Peyer's patch (tissue), 4 donors: ENCODE data around the gene GGTLC2. TPM values are rescaled to one million over a fixed set of nuclear protein-coding genes. Genes with fewer than 3 reads are reported as not detected.
"Not testable (repeated sequence)": the region's sequence is repeated elsewhere in the genome, so short reads cannot be mapped to it uniquely, and the experiment has no call there.

Experiments used
- DNase-seq, 3 donors: peaks; one replicate each; pipeline ENCODE4 v3.0.0-alpha.2; 2017 to 2019
- H3K27ac ChIP-seq, 4 donors: fragments of 200-600 bp; sonication (generic); one replicate each; pipeline ENCODE4 v1.5.1; 2016 to 2019
- H3K27me3 ChIP-seq, 2 donors: fragments of 200-600 bp; sonication (generic); one replicate each; pipeline ENCODE4 v1.5.1; 2019
- H3K36me3 ChIP-seq, 3 donors: fragments of 200-600 bp; sonication (generic); one replicate each; pipeline ENCODE4 v1.5.1; 2016 to 2019
- H3K4me1 ChIP-seq, 4 donors: fragments of 200-600 bp; sonication (generic); one replicate each; pipeline ENCODE4 v1.5.1; 2016 to 2019
- H3K4me3 ChIP-seq, 4 donors: fragments of 200-600 bp; sonication (generic); 1 replicate in 3 of 4; 2 replicates in 1 of 4; pipeline ENCODE4 v1.5.1; 2016 to 2019; ENCODE audit warnings: mild to moderate bottlenecking in 1 of 4
- H3K9me3 ChIP-seq, 4 donors: fragments of 200-600 bp; sonication (generic); one replicate each; pipeline ENCODE4 v1.5.1; 2016 to 2019; ENCODE audit warnings: mild to moderate bottlenecking in 1 of 4
- CTCF ChIP-seq, 6 experiments: fragments of 450-650 bp in 4 of 6; fragments of 200-600 bp in 2 of 6; sonication (generic) in 1 of 6; IDR thresholded peaks; one replicate each; pipeline ENCODE4 v1.5.1; 2017 to 2019; ENCODE audit warnings: antibody characterized with exemption in 6 of 6, mild to moderate bottlenecking in 3 of 6, moderate library complexity in 1 of 6
- POLR2A ChIP-seq, 2 donors: fragments of 450-650 bp; IDR thresholded peaks; one replicate each; pipeline ENCODE4 v1.5.1; 2017; ENCODE audit warnings: antibody characterized with exemption in 2 of 2, mild to moderate bottlenecking in 2 of 2, moderate library complexity in 2 of 2
- total RNA-seq, 4 donors: library from RNA; depleted of rRNA; stranded (reverse); fragments of >200 nt; gene quantifications; one replicate each; pipeline ENCODE4 v1.1.0, GENCODE V29; 2016

The GGTLC2 gene
- total RNA-seq, 4 donors from 2014 or later: not detected

GRCh38 chr22:22682196-22682595, 37.8 kb downstream of the GGTLC2 start:
- H3K27ac ChIP-seq: no peak overlapping the region
- H3K4me1 ChIP-seq: peaks cover 0 to 22% (median 10%) of the 10 kb centered on the region in 4 donors
- H3K9me3 ChIP-seq: no peaks in the 10 kb centered on the region
- DNase-seq: no peak
- no peak overlapping the region for H3K4me3 ChIP-seq
- no peaks in the 10 kb centered on the region for H3K36me3 ChIP-seq
- H3K27me3 ChIP-seq: no peaks in the 10 kb centered on the region
- TF ChIP-seq CTCF (IDR thresholded peaks at IDR 0.05) (no peak), POLR2A (IDR thresholded peaks at IDR 0.05) (no peak)

GRCh38 chr22:22682807-22683667, 38.6 kb downstream of the GGTLC2 start:
- TF ChIP-seq POLR2A (IDR thresholded peaks at IDR 0.05) (no peak), CTCF (IDR thresholded peaks at IDR 0.05) (no peak)
- Histone ChIP-seq H3K4me3 (no peak overlapping the region), H3K9me3 (no peaks in the 10 kb centered on the region), H3K27ac (no peak overlapping the region), H3K36me3 (no peaks in the 10 kb centered on the region), H3K4me1 (peaks cover 0 to 22% (median 14%) of the 10 kb centered on the region in 4 donors), H3K27me3 (no peaks in the 10 kb centered on the region)
- DNase-seq: peak in 1 of 3 donors; percentile 17

- Histone ChIP-seq H3K36me3 (no peaks in the 10 kb centered on the region), H3K27me3 (no peaks in the 10 kb centered on the region), H3K9me3 (no peaks in the 10 kb centered on the region), H3K4me1 (peaks cover 0 to 22% (median 14%) of the 10 kb centered on the region in 4 donors), H3K4me3 (no peak overlapping the region), H3K27ac (no peak overlapping the region)
- peak in 1 of 3 donors; percentile 25 for DNase-seq
- TF ChIP-seq POLR2A (IDR thresholded peaks at IDR 0.05) (no peak), CTCF (IDR thresholded peaks at IDR 0.05) (no peak)
These were observed 39.4 kb downstream of the GGTLC2 start for GRCh38 chr22:22683668-22684361.

GRCh38 chr22:22684580-22685561, 40.5 kb downstream of the GGTLC2 start:
- no peaks in the 10 kb centered on the region for H3K9me3 ChIP-seq
- peak; percentile 70 to 81 (median 72) for DNase-seq
- no peaks in the 10 kb centered on the region for H3K27me3 ChIP-seq
- peak overlapping the region in 1 of 4 donors; percentile 73 for H3K27ac ChIP-seq
- H3K4me3 ChIP-seq: no peak overlapping the region
- TF ChIP-seq POLR2A (IDR thresholded peaks at IDR 0.05) (no peak), CTCF (IDR thresholded peaks at IDR 0.05) (peak in 5 of 6 experiments; percentile 50 to 64 (median 57))
- H3K36me3 ChIP-seq: no peaks in the 10 kb centered on the region
- H3K4me1 ChIP-seq: peaks cover 0 to 22% (median 14%) of the 10 kb centered on the region in 4 donors

GRCh38 chr22:22685586-22685985, 41.2 kb downstream of the GGTLC2 start:
- Histone ChIP-seq H3K27ac (peak overlapping the region in 1 of 4 donors; percentile 73), H3K36me3 (no peaks in the 10 kb centered on the region)

GRCh38 chr22:22686202-22687115, 42.0 kb downstream of the GGTLC2 start:
- H3K4me3 ChIP-seq, H3K27me3 ChIP-seq, H3K36me3 ChIP-seq, H3K9me3 ChIP-seq: not testable (repeated sequence)
- Histone ChIP-seq H3K27ac (peak overlapping the region in 1 of 4 donors; percentile 73), H3K4me1 (peaks cover 0 to 22% (median 14%) of the 10 kb centered on the region in 4 donors)
- DNase-seq: peak in 2 of 3 donors; percentile 77 to 78

More at GRCh38 chr22:22685586-22685985, 41.2 kb downstream of the GGTLC2 start:
- peak in 1 of 3 donors; percentile 36 for DNase-seq
- Histone ChIP-seq H3K4me3 (no peak overlapping the region), H3K4me1 (peaks cover 0 to 22% (median 14%) of the 10 kb centered on the region in 4 donors), H3K27me3 (no peaks in the 10 kb centered on the region), H3K9me3 (no peaks in the 10 kb centered on the region)
- TF ChIP-seq CTCF (IDR thresholded peaks at IDR 0.05) (no peak), POLR2A (IDR thresholded peaks at IDR 0.05) (no peak)
